ENCODE data around the gene RACGAP1. TPM values are rescaled to one million over a fixed set of nuclear protein-coding genes. Genes with fewer than 3 reads are reported as not detected.
A peak's percentile ranks its signal among the peaks of the same experiment; 100 is the strongest.

The RACGAP1 gene
- total RNA-seq, 2 experiments from 2014 or later: 3.0 to 3.3 TPM

DNA sequence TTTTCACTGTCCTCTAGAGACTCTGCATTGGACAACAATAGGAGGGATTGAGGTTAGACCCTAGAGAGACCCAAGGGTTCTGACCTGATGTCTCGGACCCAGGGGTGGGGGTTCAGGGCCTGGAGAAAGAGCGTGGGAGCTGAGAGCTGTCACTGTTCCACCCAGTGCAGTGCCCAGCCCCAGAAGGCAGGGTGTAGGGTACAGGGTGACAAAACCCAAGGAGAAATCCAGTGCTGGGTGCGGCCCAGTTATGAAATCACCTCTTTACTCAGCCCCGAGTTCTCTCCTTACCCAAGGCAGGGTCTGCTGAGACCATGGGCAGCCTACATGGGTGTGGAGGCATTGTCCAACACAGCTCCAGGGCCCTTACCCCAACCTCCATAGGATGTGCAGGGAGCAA lies 72.1 kb downstream of the RACGAP1 start:
- Histone ChIP-seq H3K9me3 (ENCODE audit: control insufficient read depth in 1 of 2, insufficient read depth in 1 of 2, low read length in 2 of 2) (peaks cover 0 to 3% of the 10 kb centered on the region in 2 experiments), H3K27me3 (ENCODE audit: control insufficient read depth in 1 of 2, insufficient read depth in 2 of 2, low read length in 2 of 2) (peaks cover 31 to 54% of the 10 kb centered on the region in 2 experiments), H3K27ac (ENCODE audit: low read depth in 1 of 2, low read length in 2 of 2) (no peak overlapping the region), H3K4me1 (ENCODE audit: insufficient read depth, low read length) (no peaks in the 10 kb centered on the region), H3K36me3 (ENCODE audit: insufficient read depth, low read length) (no peaks in the 10 kb centered on the region), H3K4me3 (ENCODE audit: low read length) (no peak overlapping the region)
- H3K36me3 Mint-ChIP-seq (ENCODE audit: low read depth): no peaks in the 10 kb centered on the region
- peaks cover 63% of the 10 kb centered on the region for H3K27me3 Mint-ChIP-seq
- intact Hi-C loops (cut with DNase I, micrococcal nuclease): no loop called here
- no peak for TF ChIP-seq CTCF (IDR thresholded peaks at IDR 0.05)
- no peak overlapping the region for H3K27ac Mint-ChIP-seq
- H3K9me3 Mint-ChIP-seq: no peaks in the 10 kb centered on the region
- ChIA-PET CTCF (interaction anchor here (3.5 kb wide), 1 partner anchor 14 kb away, joined by 19 read pairs; no protein-coding TSS in a partner anchor), POLR2A (no interaction called here)
- ATAC-seq (ENCODE audit: poor library complexity) (no peak), DNase-seq (no peak)
- H3K4me3 Mint-ChIP-seq: no peak overlapping the region
- H3K4me1 Mint-ChIP-seq (ENCODE audit: low read depth): no peaks in the 10 kb centered on the region

- Histone ChIP-seq H3K27me3 (ENCODE audit: control insufficient read depth in 1 of 2, insufficient read depth in 2 of 2, low read length in 2 of 2) (peaks cover 26 to 47% of the 10 kb centered on the region in 2 experiments), H3K27ac (ENCODE audit: low read depth in 1 of 2, low read length in 2 of 2) (no peak overlapping the region), H3K4me1 (ENCODE audit: insufficient read depth, low read length) (no peaks in the 10 kb centered on the region), H3K9me3 (ENCODE audit: control insufficient read depth in 1 of 2, insufficient read depth in 1 of 2, low read length in 2 of 2) (peaks cover 0 to 3% of the 10 kb centered on the region in 2 experiments), H3K36me3 (ENCODE audit: insufficient read depth, low read length) (no peaks in the 10 kb centered on the region), H3K4me3 (ENCODE audit: low read length) (no peak overlapping the region)
- ChIA-PET CTCF (interaction anchor here (3.5 kb wide), 1 partner anchor 15 kb away, joined by 19 read pairs; no protein-coding TSS in a partner anchor), POLR2A (no interaction called here)
- Mint-ChIP-seq H3K4me1 (ENCODE audit: low read depth) (no peaks in the 10 kb centered on the region), H3K36me3 (ENCODE audit: low read depth) (no peaks in the 10 kb centered on the region), H3K9me3 (no peaks in the 10 kb centered on the region), H3K27me3 (peaks cover 57% of the 10 kb centered on the region), H3K27ac (no peak overlapping the region), H3K4me3 (no peak overlapping the region)
- ATAC-seq (ENCODE audit: poor library complexity): no peak
- TF ChIP-seq CTCF (IDR thresholded peaks at IDR 0.05): no peak
- intact Hi-C loops (cut with DNase I, micrococcal nuclease): no loop called here
- no peak for DNase-seq
Observed at GRCh38 chr12:49952391-49953055, 72.8 kb downstream of the RACGAP1 start.

DNA sequence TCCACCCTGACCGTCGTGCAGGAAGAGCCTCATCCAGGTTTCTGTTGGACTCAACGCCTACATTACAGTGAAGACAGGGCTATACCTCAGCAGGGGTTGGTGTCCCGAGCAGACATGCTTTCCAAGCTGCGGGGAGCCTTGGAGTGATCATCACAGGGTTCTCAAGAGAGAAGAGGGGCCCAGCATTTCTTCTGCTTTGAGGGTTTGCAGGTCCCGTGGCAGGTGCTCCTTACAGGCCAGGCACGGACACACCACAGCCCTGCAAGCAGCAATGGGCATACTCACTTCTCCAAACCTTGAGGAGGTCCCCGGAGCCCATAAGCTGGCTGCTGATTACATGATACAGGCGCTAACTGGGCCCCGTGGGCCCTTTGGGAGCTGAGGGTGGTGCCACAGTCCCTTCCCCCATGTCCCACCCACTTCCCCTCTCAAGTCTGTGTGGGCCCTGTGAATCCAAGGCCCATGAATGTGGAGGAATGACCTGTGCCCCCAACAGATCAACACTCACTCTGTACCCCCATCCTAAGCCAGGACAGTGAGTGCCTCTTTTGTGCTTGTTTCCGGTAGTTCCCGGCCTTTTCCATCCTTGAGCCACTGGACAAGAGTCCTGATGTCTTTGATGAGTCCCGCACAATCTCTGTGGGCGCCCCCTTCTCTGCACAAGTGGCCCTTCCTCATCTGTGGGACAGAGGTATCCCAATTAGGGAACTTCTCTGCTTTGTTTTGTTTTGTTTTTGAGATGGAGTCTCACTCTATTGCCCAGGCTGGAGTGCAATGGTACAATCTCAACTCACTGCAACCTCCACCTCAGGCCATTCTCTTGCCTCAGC lies 73.7 kb downstream of the RACGAP1 start:
- no peak for TF ChIP-seq CTCF (IDR thresholded peaks at IDR 0.05)
- no peaks in the 10 kb centered on the region for H3K36me3 Mint-ChIP-seq (ENCODE audit: low read depth)
- no peaks in the 10 kb centered on the region for H3K9me3 Mint-ChIP-seq
- DNase-seq: peak in 1 of 14 experiments; percentile 5
- H3K27me3 ChIP-seq (ENCODE audit: control insufficient read depth in 1 of 2, insufficient read depth in 2 of 2, low read length in 2 of 2): peaks cover 22 to 38% of the 10 kb centered on the region in 2 experiments
- intact Hi-C loops (cut with DNase I, micrococcal nuclease): no loop called here
- no peaks in the 10 kb centered on the region for H3K36me3 ChIP-seq (ENCODE audit: insufficient read depth, low read length)
- CTCF ChIA-PET: interaction anchor here (3.5 kb wide), 1 partner anchor 16 kb away, joined by 19 read pairs; no protein-coding TSS in a partner anchor
- no peak overlapping the region for H3K27ac Mint-ChIP-seq
- no peaks in the 10 kb centered on the region for H3K4me1 ChIP-seq (ENCODE audit: insufficient read depth, low read length)
- H3K4me1 Mint-ChIP-seq (ENCODE audit: low read depth): no peaks in the 10 kb centered on the region
- POLR2A ChIA-PET: no interaction called here
- no peak for ATAC-seq (ENCODE audit: poor library complexity)
- H3K4me3 Mint-ChIP-seq: no peak overlapping the region
- no peak overlapping the region for H3K4me3 ChIP-seq (ENCODE audit: low read length)
- peaks cover 0 to 3% of the 10 kb centered on the region in 2 experiments for H3K9me3 ChIP-seq (ENCODE audit: control insufficient read depth in 1 of 2, insufficient read depth in 1 of 2, low read length in 2 of 2)
- H3K27me3 Mint-ChIP-seq: peaks cover 48% of the 10 kb centered on the region
- no peak overlapping the region for H3K27ac ChIP-seq (ENCODE audit: low read depth in 1 of 2, low read length in 2 of 2)

All from CD4-positive, alpha-beta T cell (primary cell).